Natural killer cell (primary cell): ENCODE data around the gene ESF1. TPM values are rescaled to one million over a fixed set of nuclear protein-coding genes. Genes with fewer than 3 reads are reported as not detected.
A peak's percentile ranks its signal among the peaks of the same experiment; 100 is the strongest.

Experiments
- ATAC-seq, 3 donors: fragments of 150-1000 bp in 2 of 3; fragments of 200-7000 bp in 1 of 3; cut with Tn5 transposase; 1 replicate in 1 of 3; 2 replicates in 2 of 3; pipeline ENCODE4 v1.10.0; 2021; ENCODE audit warnings: mild to moderate bottlenecking in 2 of 3, moderate library complexity in 2 of 3
- DNase-seq, 2 donors: peaks; one replicate each; pipeline versions ENCODE4 v3.0.0 to v3.0.0-alpha.2; 2013 to 2021; ENCODE audit warnings: mixed read lengths in 1 of 2
- H3K27ac ChIP-seq: one replicate; pipeline ENCODE4 v1.5.1; 2013; ENCODE audit warnings: mild to moderate bottlenecking, low read length
- H3K27me3 ChIP-seq: one replicate; pipeline ENCODE4 v1.6.1; 2013; ENCODE audit warnings: low read length; ENCODE audit not compliant: control insufficient read depth, insufficient read depth
- H3K36me3 ChIP-seq: one replicate; pipeline ENCODE4 v1.6.1; 2013; ENCODE audit warnings: low read length; ENCODE audit not compliant: control insufficient read depth, insufficient read depth
- H3K4me1 ChIP-seq: one replicate; pipeline ENCODE4 v1.6.1; 2013; ENCODE audit warnings: low read length; ENCODE audit not compliant: control insufficient read depth, insufficient read depth
- H3K4me3 ChIP-seq: one replicate; pipeline ENCODE4 v1.5.1; 2013; ENCODE audit warnings: low read length
- H3K9me3 ChIP-seq: one replicate; pipeline ENCODE4 v1.6.1; 2013; ENCODE audit warnings: low read length; ENCODE audit not compliant: control insufficient read depth, insufficient read depth
- H3K27ac Mint-ChIP-seq, 2 donors: one replicate each; pipeline ENCODE4 v1.8.0; 2022; ENCODE audit warnings: mild to moderate bottlenecking in 2 of 2, mixed read lengths in 2 of 2, moderate library complexity in 1 of 2
- H3K27me3 Mint-ChIP-seq, 2 donors: one replicate each; pipeline ENCODE4 v1.8.0; 2022; ENCODE audit warnings: low read depth in 2 of 2, mixed read lengths in 2 of 2
- H3K36me3 Mint-ChIP-seq: one replicate; pipeline ENCODE4 v1.8.0; 2022; ENCODE audit warnings: mixed read lengths
- H3K4me1 Mint-ChIP-seq, 2 donors: one replicate each; pipeline ENCODE4 v1.8.0; 2022; ENCODE audit warnings: mixed read lengths in 2 of 2
- H3K4me3 Mint-ChIP-seq: one replicate; pipeline ENCODE4 v1.8.0; 2022; ENCODE audit warnings: mild to moderate bottlenecking, moderate library complexity, mixed read lengths
- H3K9me3 Mint-ChIP-seq, 2 donors: one replicate each; pipeline ENCODE4 v1.8.0; 2022; ENCODE audit warnings: mixed read lengths in 2 of 2
- CTCF ChIP-seq: fragments of 200-600 bp; IDR thresholded peaks from one replicate; pipeline ENCODE4 v1.8.0; 2022; ENCODE audit warnings: antibody characterized with exemption
- WGBS: methylation state at CpG from one replicate; pipeline ENCODE4 v1.1.7; 2013; ENCODE audit warnings: missing lambda C conversion rate; ENCODE audit not compliant: insufficient coverage; 5-methylcytosine and 5-hydroxymethylcytosine counted together
- intact Hi-C: fragments of 100-400 bp; cut with micrococcal nuclease; formaldehyde crosslinking; loops from one replicate; pipeline ENCODE4 v1.14.2; 2022
- total RNA-seq, 4 donors: library from RNA; stranded (reverse); fragments of 120-200 nt in 1 of 4; gene quantifications; one replicate each; pipeline versions ENCODE4 v1.2.3 to v1.2.4, GENCODE V29; 2013 to 2022

The ESF1 gene
- total RNA-seq, 3 donors from 2014 or later (not counting 1 experiment from before 2014, with no cell fraction given), result 8.4 to 11.1 (median 10.0) TPM

- no peak overlapping the region for H3K4me3 Mint-ChIP-seq
These were observed 35.3 kb upstream of the ESF1 start for GRCh38 chr20:13819885-13820645.

GRCh38 chr20:13817342-13817741 is 32.6 kb upstream of the ESF1 start:
- no peaks in the 10 kb centered on the region for H3K27me3 Mint-ChIP-seq
- ATAC-seq (no peak), DNase-seq (no peak)
- H3K4me1 Mint-ChIP-seq, result no peaks in the 10 kb centered on the region
- peaks cover 42% of the 10 kb centered on the region for H3K36me3 ChIP-seq
- H3K4me3 ChIP-seq, result no peak overlapping the region
- no peaks in the 10 kb centered on the region for H3K4me1 ChIP-seq
- no peaks in the 10 kb centered on the region for H3K9me3 ChIP-seq
- no peak overlapping the region for H3K27ac ChIP-seq
- H3K9me3 Mint-ChIP-seq, result no peaks in the 10 kb centered on the region
- H3K27ac Mint-ChIP-seq, result no peak overlapping the region
- H3K27me3 ChIP-seq, result no peaks in the 10 kb centered on the region
- H3K4me3 Mint-ChIP-seq, result no peak overlapping the region
- no peak for TF ChIP-seq CTCF
- intact Hi-C loops, result no loop called here
- peaks cover 17% of the 10 kb centered on the region for H3K36me3 Mint-ChIP-seq

More at GRCh38 chr20:13819885-13820645, 35.3 kb upstream of the ESF1 start:
- no peak overlapping the region for H3K27ac Mint-ChIP-seq
- peak; percentile 74 for TF ChIP-seq CTCF
- no peak overlapping the region for H3K27ac ChIP-seq
- ATAC-seq (peak in 2 of 3 donors; percentile 49 to 64), DNase-seq (peak in 1 of 2 donors; percentile 60)
- no peaks in the 10 kb centered on the region for H3K9me3 ChIP-seq
- H3K27me3 Mint-ChIP-seq, result no peaks in the 10 kb centered on the region
- intact Hi-C loops, result loop anchor here (2.0 kb wide), 1 partner anchor 235 kb away; no protein-coding TSS in a partner anchor
- WGBS, result 57% methylated on average over 5 of the region's 5 CpGs
- peaks cover 0 to 5% of the 10 kb centered on the region in 2 donors for H3K4me1 Mint-ChIP-seq
- peaks cover 9% of the 10 kb centered on the region for H3K36me3 Mint-ChIP-seq
- H3K4me3 ChIP-seq, result no peak overlapping the region
- no peaks in the 10 kb centered on the region for H3K9me3 Mint-ChIP-seq
- H3K4me1 ChIP-seq, result no peaks in the 10 kb centered on the region
- peaks cover 19% of the 10 kb centered on the region for H3K36me3 ChIP-seq
- no peaks in the 10 kb centered on the region for H3K27me3 ChIP-seq

- Mint-ChIP-seq H3K36me3 (peaks cover 17% of the 10 kb centered on the region), H3K4me3 (no peak overlapping the region), H3K27ac (peak overlapping the region; percentile 24 to 31)
These were observed 32.0 kb upstream of the ESF1 start for GRCh38 chr20:13816757-13817156.

More at GRCh38 chr20:13816757-13817156, 32.0 kb upstream of the ESF1 start:
- Histone ChIP-seq H3K27me3 (no peaks in the 10 kb centered on the region), H3K36me3 (peaks cover 48% of the 10 kb centered on the region), H3K9me3 (no peaks in the 10 kb centered on the region), H3K4me1 (no peaks in the 10 kb centered on the region), H3K27ac (no peak overlapping the region), H3K4me3 (no peak overlapping the region)
- WGBS, result no CpG with 5 or more reads among the region's 3 CpGs
- ATAC-seq (no peak), DNase-seq (no peak)
- no peaks in the 10 kb centered on the region for H3K9me3 Mint-ChIP-seq
- H3K27me3 Mint-ChIP-seq, result no peaks in the 10 kb centered on the region
- intact Hi-C loops, result no loop called here
- no peak for TF ChIP-seq CTCF
- H3K4me1 Mint-ChIP-seq, result no peaks in the 10 kb centered on the region
